ENCODE measurements around the gene ABCA13.

DNA sequence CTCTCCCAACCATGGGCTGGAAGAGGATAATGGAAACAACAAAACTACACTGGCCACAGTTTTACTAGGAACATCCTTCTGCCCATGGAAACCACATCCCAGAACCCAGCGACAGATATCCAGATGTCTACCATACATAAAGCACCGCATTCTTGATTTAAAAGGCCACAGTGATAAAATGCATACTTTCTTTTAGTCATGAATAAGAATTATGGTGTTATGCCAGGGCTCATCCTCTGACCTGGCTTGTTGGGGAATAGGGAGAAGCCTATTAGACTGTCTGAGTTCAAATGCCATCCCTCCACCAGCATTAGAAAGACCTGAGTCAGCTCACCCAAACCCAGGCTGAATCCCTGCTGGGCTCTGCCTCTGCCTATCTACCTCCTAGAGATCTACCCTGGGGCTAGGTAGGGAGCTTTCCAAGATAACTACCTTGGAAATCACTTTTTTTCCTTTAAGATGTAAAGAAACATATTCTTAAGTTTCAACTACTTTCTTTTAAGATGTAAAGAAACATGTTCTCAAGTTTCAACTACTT lies 5.2 kb downstream of the ABCA13 start:
- TF ChIP-seq, protein P1, sequence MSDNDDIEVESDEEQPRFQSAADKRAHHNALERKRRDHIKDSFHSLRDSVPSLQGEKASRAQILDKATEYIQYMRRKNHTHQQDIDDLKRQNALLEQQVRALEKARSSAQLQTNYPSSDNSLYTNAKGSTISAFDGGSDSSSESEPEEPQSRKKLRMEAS (IDR thresholded peaks at IDR 0.05; ENCODE audit: insufficient read depth, insufficient read length) = no peak
- TF ChIP-seq, protein P2, sequence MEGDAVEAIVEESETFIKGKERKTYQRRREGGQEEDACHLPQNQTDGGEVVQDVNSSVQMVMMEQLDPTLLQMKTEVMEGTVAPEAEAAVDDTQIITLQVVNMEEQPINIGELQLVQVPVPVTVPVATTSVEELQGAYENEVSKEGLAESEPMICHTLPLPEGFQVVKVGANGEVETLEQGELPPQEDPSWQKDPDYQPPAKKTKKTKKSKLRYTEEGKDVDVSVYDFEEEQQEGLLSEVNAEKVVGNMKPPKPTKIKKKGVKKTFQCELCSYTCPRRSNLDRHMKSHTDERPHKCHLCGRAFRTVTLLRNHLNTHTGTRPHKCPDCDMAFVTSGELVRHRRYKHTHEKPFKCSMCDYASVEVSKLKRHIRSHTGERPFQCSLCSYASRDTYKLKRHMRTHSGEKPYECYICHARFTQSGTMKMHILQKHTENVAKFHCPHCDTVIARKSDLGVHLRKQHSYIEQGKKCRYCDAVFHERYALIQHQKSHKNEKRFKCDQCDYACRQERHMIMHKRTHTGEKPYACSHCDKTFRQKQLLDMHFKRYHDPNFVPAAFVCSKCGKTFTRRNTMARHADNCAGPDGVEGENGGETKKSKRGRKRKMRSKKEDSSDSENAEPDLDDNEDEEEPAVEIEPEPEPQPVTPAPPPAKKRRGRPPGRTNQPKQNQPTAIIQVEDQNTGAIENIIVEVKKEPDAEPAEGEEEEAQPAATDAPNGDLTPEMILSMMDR (IDR thresholded peaks at IDR 0.05; ENCODE audit: extremely low read depth in 1 of 2, insufficient read depth in 1 of 2, low read depth in 1 of 2, low read length in 2 of 2) = no peak
- TF ChIP-seq POLR2AphosphoS5 (IDR thresholded peaks at IDR 0.05; ENCODE audit: insufficient read depth, low read depth, low read length) (no peak), FOS (IDR thresholded peaks at IDR 0.05; ENCODE audit: borderline replicate concordance, insufficient read depth, low read length) (no peak)
